GM23338 (cell line): ENCODE results near the gene SV2A. TPM values are rescaled to one million over a fixed set of nuclear protein-coding genes. Genes with fewer than 3 reads are reported as not detected.

Experiments used
- polyA plus RNA-seq: library from polyadenylated mRNA; unstranded; fragments of >200 nt; fragmentation: Nextera tagmentation; extraction: Ambion mirVana; gene quantifications from 2 replicates; pipeline ENCODE4 v1.2.1, GENCODE V29; 2016
- total RNA-seq: library from RNA; depleted of rRNA; stranded (reverse); fragments of >200 nt; shearing (Covaris generic); gene quantifications from 2 replicates; pipeline ENCODE4 v1.2.3, GENCODE V29; 2014; rRNA removed

Gene SV2A
- total and polyA plus RNA-seq, 2 experiments from 2014 or later, result 17.8 to 41.7 TPM

Other genes starting within 250 kb of the SV2A start
- not detected in 2 replicates for gene FCGR1A, start 135.2 kb downstream of the SV2A start, total RNA-seq
- gene FCGR1A, start 135.2 kb downstream of the SV2A start, polyA plus RNA-seq, result not detected in 2 replicates
- gene BOLA1, start 18.3 kb downstream of the SV2A start, total RNA-seq, result 13.4 and 18.4 TPM in 2 replicates
- gene BOLA1, start 18.3 kb downstream of the SV2A start, polyA plus RNA-seq, result 23.1 and 26.2 TPM in 2 replicates
- 48.7 and 49.2 TPM in 2 replicates for gene SF3B4, start 10.0 kb upstream of the SV2A start, total RNA-seq
- 84.0 and 85.7 TPM in 2 replicates for gene SF3B4, start 10.0 kb upstream of the SV2A start, polyA plus RNA-seq
- gene MTMR11, start 19.0 kb upstream of the SV2A start, total RNA-seq, result 1.8 and 2.4 TPM in 2 replicates
- gene MTMR11, start 19.0 kb upstream of the SV2A start, polyA plus RNA-seq, result 2.1 and 3.6 TPM in 2 replicates
- gene OTUD7B, start 92.9 kb upstream of the SV2A start, total RNA-seq, result 9.9 and 12.4 TPM in 2 replicates
- gene OTUD7B, start 92.9 kb upstream of the SV2A start, polyA plus RNA-seq, result 3.3 and 3.7 TPM in 2 replicates
- gene VPS45, start 149.9 kb upstream of the SV2A start, total RNA-seq, result 26.9 and 37.5 TPM in 2 replicates
- gene VPS45, start 149.9 kb upstream of the SV2A start, polyA plus RNA-seq, result 17.5 and 23.5 TPM in 2 replicates
- gene PLEKHO1, start 232.1 kb upstream of the SV2A start, total RNA-seq, result 26.3 and 34.3 TPM in 2 replicates
- gene PLEKHO1, start 232.1 kb upstream of the SV2A start, polyA plus RNA-seq, result 33.1 and 36.7 TPM in 2 replicates